Measurements from ENCODE around the gene TBKBP1.

TBKBP1 gene

GRCh38 chr17:47745037-47745380, 51.0 kb downstream of the TBKBP1 start:
- H2AK5ac ChIP-seq (ENCODE audit: low read length, severe bottlenecking): no peak overlapping the region
- H3K4ac ChIP-seq (ENCODE audit: low read depth in 1 of 2, low read length in 2 of 2): no peak overlapping the region
- H2BK15ac ChIP-seq (ENCODE audit: low read depth, poor library complexity, severe bottlenecking): no peak overlapping the region
- no peak overlapping the region for H3K27ac ChIP-seq (ENCODE audit: low read length, poor library complexity, severe bottlenecking)
- no peak overlapping the region for H3K14ac ChIP-seq (ENCODE audit: low read length in 2 of 2)
- no peak overlapping the region for H4K8ac ChIP-seq (ENCODE audit: low read length)
- no peaks in the 10 kb centered on the region for H3K79me1 ChIP-seq (replicated peaks; ENCODE audit: low read length, poor library complexity, severe bottlenecking)
- no peak overlapping the region for H2BK120ac ChIP-seq (ENCODE audit: low read depth, low read length)
- H2AFZ ChIP-seq (ENCODE audit: low read depth, low read length): no peak overlapping the region
- no peak for DNase-seq
- H3K4me3 ChIP-seq (ENCODE audit: insufficient read depth in 1 of 2, low read depth in 1 of 2, low read length in 2 of 2): no peak overlapping the region
- no peaks in the 10 kb centered on the region for H3K36me3 ChIP-seq (ENCODE audit: control insufficient read depth in 1 of 2, insufficient read depth in 2 of 2, low read depth in 1 of 2, low read length in 2 of 2)
- no peak overlapping the region for H3K18ac ChIP-seq (ENCODE audit: low read depth in 1 of 2, low read length in 2 of 2)
- H2BK12ac ChIP-seq (ENCODE audit: low read length in 2 of 2): no peak overlapping the region
- peaks cover 8% of the 10 kb centered on the region for H3K9me3 ChIP-seq (ENCODE audit: control insufficient read depth, low read length)
- H3K4me2 ChIP-seq (ENCODE audit: low read length, poor library complexity, severe bottlenecking): no peak overlapping the region
- no peak overlapping the region for H4K91ac ChIP-seq (ENCODE audit: low read length)
- H3K9ac ChIP-seq (ENCODE audit: low read length): no peak overlapping the region
- H3K27me3 ChIP-seq (ENCODE audit: control insufficient read depth in 1 of 2, insufficient read depth in 1 of 2, low read length in 2 of 2): peaks cover 46 to 57% of the 10 kb centered on the region in 2 experiments
- H3K23ac ChIP-seq (ENCODE audit: low read length in 2 of 2): no peak overlapping the region
- 81% methylated on average over 10 of the region's 10 CpGs for WGBS
- H2BK5ac ChIP-seq (ENCODE audit: low read depth, low read length, poor library complexity, severe bottlenecking): no peak overlapping the region
- peaks cover 2% of the 10 kb centered on the region for H3K4me1 ChIP-seq (ENCODE audit: control insufficient read depth, insufficient read depth, low read depth, low read length)

- Histone ChIP-seq H3K4me1 (ENCODE audit: control insufficient read depth, insufficient read depth, low read depth, low read length) (no peaks in the 10 kb centered on the region), H4K8ac (ENCODE audit: low read length) (no peak overlapping the region), H2AFZ (ENCODE audit: low read depth, low read length) (no peak overlapping the region), H3K4me2 (ENCODE audit: low read length, poor library complexity, severe bottlenecking) (no peak overlapping the region), H3K36me3 (ENCODE audit: control insufficient read depth in 1 of 2, insufficient read depth in 2 of 2, low read depth in 1 of 2, low read length in 2 of 2) (no peaks in the 10 kb centered on the region), H3K27ac (ENCODE audit: low read length, poor library complexity, severe bottlenecking) (no peak overlapping the region), H3K27me3 (ENCODE audit: control insufficient read depth in 1 of 2, insufficient read depth in 1 of 2, low read length in 2 of 2) (peaks cover 3% of the 10 kb centered on the region in 2 experiments), H2BK120ac (ENCODE audit: low read depth, low read length) (no peak overlapping the region), H2BK15ac (ENCODE audit: low read depth, poor library complexity, severe bottlenecking) (no peak overlapping the region), H3K14ac (ENCODE audit: low read length in 2 of 2) (no peak overlapping the region), H3K4ac (ENCODE audit: low read depth in 1 of 2, low read length in 2 of 2) (no peak overlapping the region), H2BK12ac (ENCODE audit: low read length in 2 of 2) (no peak overlapping the region), H2BK5ac (ENCODE audit: low read depth, low read length, poor library complexity, severe bottlenecking) (no peak overlapping the region), H4K91ac (ENCODE audit: low read length) (no peak overlapping the region), H3K23ac (ENCODE audit: low read length in 2 of 2) (no peak overlapping the region), H3K9ac (ENCODE audit: low read length) (no peak overlapping the region), H3K18ac (ENCODE audit: low read depth in 1 of 2, low read length in 2 of 2) (no peak overlapping the region), H2AK5ac (ENCODE audit: low read length, severe bottlenecking) (no peak overlapping the region), H3K9me3 (ENCODE audit: control insufficient read depth, low read length) (peaks cover 7% of the 10 kb centered on the region), H3K4me3 (ENCODE audit: insufficient read depth in 1 of 2, low read depth in 1 of 2, low read length in 2 of 2) (no peak overlapping the region), H3K79me1 (replicated peaks; ENCODE audit: low read length, poor library complexity, severe bottlenecking) (no peaks in the 10 kb centered on the region)
- 90% methylated on average over 3 of the region's 3 CpGs for WGBS
- no peak for DNase-seq
Measured at GRCh38 chr17:47751471-47751870, 57.5 kb downstream of the TBKBP1 start.

DNA sequence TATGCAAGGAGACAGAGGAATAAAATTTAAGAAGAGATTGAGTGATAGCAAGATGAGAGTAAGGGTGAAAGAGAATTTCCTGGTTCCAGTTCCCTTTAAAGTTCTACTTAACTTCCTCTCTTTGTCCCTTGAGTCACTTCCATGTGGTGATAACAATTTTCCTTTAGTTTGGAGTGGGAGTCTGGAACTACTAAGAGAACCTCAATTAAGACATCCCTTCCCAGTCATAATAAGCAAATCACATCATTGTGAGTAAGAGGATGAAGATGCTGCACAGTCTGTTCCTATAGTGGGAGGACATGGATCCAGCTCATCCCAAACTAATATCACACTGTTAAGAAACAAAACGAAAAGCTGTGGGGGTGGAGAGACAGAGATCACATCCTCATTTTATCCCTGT, 63.4 kb downstream of the TBKBP1 start:
- no CpG with 5 or more reads among the region's 1 CpG for WGBS

DNA sequence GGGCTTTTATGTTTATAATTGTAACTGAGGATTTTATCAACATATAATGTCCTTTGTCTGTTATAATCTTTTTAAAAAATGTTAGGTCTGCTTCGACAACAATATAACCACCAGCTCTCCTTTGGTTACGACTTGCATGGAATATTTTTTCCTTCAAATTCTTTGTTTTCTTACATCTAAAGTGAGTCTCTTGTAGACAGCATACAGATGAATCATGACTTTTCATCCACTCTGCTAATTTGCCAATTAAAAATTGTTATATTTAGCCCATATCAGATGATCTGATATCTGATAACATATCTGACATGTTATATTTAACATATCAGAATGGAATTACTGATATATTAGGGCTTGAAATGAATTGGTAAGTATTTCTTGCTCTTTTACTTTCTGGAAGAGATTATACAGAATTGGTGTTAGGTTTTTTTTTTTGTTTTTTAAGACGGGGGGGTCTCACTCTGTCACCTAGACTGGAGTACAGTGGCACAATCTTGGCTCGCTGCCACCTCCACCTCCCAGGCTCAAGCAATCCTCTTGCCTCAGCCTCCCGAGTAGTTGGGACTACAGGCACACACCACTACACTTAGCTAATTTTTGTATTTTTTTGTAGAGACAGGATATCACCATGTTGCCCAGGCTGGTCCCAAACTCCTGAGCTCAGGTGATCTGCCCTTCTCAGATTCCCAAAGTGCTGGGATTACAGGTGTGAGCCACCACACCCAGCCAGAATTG, 66.6 kb downstream of the TBKBP1 start:
- no peak overlapping the region for H3K23ac ChIP-seq (ENCODE audit: low read length in 2 of 2)
- no peak overlapping the region for H2BK5ac ChIP-seq (ENCODE audit: low read depth, low read length, poor library complexity, severe bottlenecking)
- no peak overlapping the region for H3K4me2 ChIP-seq (ENCODE audit: low read length, poor library complexity, severe bottlenecking)
- no peak overlapping the region for H2AFZ ChIP-seq (ENCODE audit: low read depth, low read length)
- no peak overlapping the region for H3K14ac ChIP-seq (ENCODE audit: low read length in 2 of 2)
- H3K9ac ChIP-seq (ENCODE audit: low read length): no peak overlapping the region
- H2BK120ac ChIP-seq (ENCODE audit: low read depth, low read length): no peak overlapping the region
- no peaks in the 10 kb centered on the region for H3K79me1 ChIP-seq (replicated peaks; ENCODE audit: low read length, poor library complexity, severe bottlenecking)
- H3K18ac ChIP-seq (ENCODE audit: low read depth in 1 of 2, low read length in 2 of 2): no peak overlapping the region
- H3K27me3 ChIP-seq (ENCODE audit: control insufficient read depth in 1 of 2, insufficient read depth in 1 of 2, low read length in 2 of 2): peaks cover 0 to 7% of the 10 kb centered on the region in 2 experiments
- no peak overlapping the region for H4K8ac ChIP-seq (ENCODE audit: low read length)
- no peak overlapping the region for H3K4me3 ChIP-seq (ENCODE audit: insufficient read depth in 1 of 2, low read depth in 1 of 2, low read length in 2 of 2)
- WGBS: 54% methylated on average over 3 of the region's 5 CpGs
- H3K4ac ChIP-seq (ENCODE audit: low read depth in 1 of 2, low read length in 2 of 2): no peak overlapping the region
- no peaks in the 10 kb centered on the region for H3K36me3 ChIP-seq (ENCODE audit: control insufficient read depth in 1 of 2, insufficient read depth in 2 of 2, low read depth in 1 of 2, low read length in 2 of 2)
- H2BK15ac ChIP-seq (ENCODE audit: low read depth, poor library complexity, severe bottlenecking): no peak overlapping the region
- no peak overlapping the region for H2BK12ac ChIP-seq (ENCODE audit: low read length in 2 of 2)
- no peak overlapping the region for H3K27ac ChIP-seq (ENCODE audit: low read length, poor library complexity, severe bottlenecking)
- H4K91ac ChIP-seq (ENCODE audit: low read length): no peak overlapping the region
- peaks cover 42% of the 10 kb centered on the region for H3K9me3 ChIP-seq (ENCODE audit: control insufficient read depth, low read length)
- no peak for DNase-seq
- no peaks in the 10 kb centered on the region for H3K4me1 ChIP-seq (ENCODE audit: control insufficient read depth, insufficient read depth, low read depth, low read length)
- no peak overlapping the region for H2AK5ac ChIP-seq (ENCODE audit: low read length, severe bottlenecking)

More for the DNA sequence above, 63.4 kb downstream of the TBKBP1 start:
- Histone ChIP-seq H3K36me3 (ENCODE audit: control insufficient read depth in 1 of 2, insufficient read depth in 2 of 2, low read depth in 1 of 2, low read length in 2 of 2) (no peaks in the 10 kb centered on the region), H2AFZ (ENCODE audit: low read depth, low read length) (no peak overlapping the region), H3K27ac (ENCODE audit: low read length, poor library complexity, severe bottlenecking) (no peak overlapping the region), H3K23ac (ENCODE audit: low read length in 2 of 2) (no peak overlapping the region), H2BK5ac (ENCODE audit: low read depth, low read length, poor library complexity, severe bottlenecking) (no peak overlapping the region), H2BK120ac (ENCODE audit: low read depth, low read length) (no peak overlapping the region), H4K8ac (ENCODE audit: low read length) (no peak overlapping the region), H2BK15ac (ENCODE audit: low read depth, poor library complexity, severe bottlenecking) (no peak overlapping the region), H3K27me3 (ENCODE audit: control insufficient read depth in 1 of 2, insufficient read depth in 1 of 2, low read length in 2 of 2) (peaks cover 0 to 7% of the 10 kb centered on the region in 2 experiments), H2AK5ac (ENCODE audit: low read length, severe bottlenecking) (no peak overlapping the region), H3K9me3 (ENCODE audit: control insufficient read depth, low read length) (peaks cover 31% of the 10 kb centered on the region), H2BK12ac (ENCODE audit: low read length in 2 of 2) (no peak overlapping the region), H3K4me3 (ENCODE audit: insufficient read depth in 1 of 2, low read depth in 1 of 2, low read length in 2 of 2) (no peak overlapping the region), H3K9ac (ENCODE audit: low read length) (no peak overlapping the region), H3K4me1 (ENCODE audit: control insufficient read depth, insufficient read depth, low read depth, low read length) (no peaks in the 10 kb centered on the region), H3K4ac (ENCODE audit: low read depth in 1 of 2, low read length in 2 of 2) (no peak overlapping the region), H3K14ac (ENCODE audit: low read length in 2 of 2) (no peak overlapping the region), H3K18ac (ENCODE audit: low read depth in 1 of 2, low read length in 2 of 2) (no peak overlapping the region), H3K4me2 (ENCODE audit: low read length, poor library complexity, severe bottlenecking) (no peak overlapping the region), H4K91ac (ENCODE audit: low read length) (no peak overlapping the region), H3K79me1 (replicated peaks; ENCODE audit: low read length, poor library complexity, severe bottlenecking) (no peaks in the 10 kb centered on the region)
- DNase-seq: no peak

Data from mesenchymal stem cell (in vitro differentiated cells and primary cell).